ENCODE results near the gene SCO2.

SCO2 gene

DNA sequence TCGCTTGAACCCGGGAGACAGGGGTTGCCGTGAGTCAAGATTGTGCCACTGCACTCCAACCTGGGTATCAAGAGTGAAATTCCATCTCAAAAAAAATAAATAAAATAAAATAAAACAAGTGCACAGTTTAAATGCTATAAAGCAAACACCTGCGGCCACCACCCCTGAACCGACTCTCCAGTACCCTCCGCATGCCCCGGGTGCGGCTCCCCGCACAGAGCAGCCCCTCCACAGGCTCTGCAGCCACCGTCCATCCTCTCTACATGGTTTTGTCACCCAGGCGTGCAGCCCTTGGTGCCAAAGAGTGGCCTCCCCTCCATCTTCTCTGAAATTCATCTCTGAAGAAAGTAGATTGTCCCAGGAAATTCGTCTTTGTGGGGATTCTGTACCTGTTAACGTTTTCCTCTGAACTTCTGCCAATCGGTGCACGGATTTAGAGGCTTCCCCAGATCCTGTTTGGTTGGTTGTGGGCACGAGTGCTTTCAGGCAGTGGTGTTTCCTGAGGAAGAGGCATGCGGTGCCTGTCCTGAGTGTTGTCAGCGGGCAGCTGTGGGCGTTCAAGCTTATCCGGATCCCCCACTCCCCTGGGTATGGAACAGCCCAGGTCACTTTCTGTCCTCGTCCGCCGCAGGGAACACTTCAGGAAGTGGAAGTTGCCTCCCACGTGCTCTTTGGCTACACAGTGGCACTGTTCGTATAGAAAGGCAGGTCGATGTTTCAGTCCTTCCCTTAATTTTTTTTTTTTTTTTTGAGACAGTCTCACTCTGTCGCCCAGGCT, 34.7 kb downstream of the SCO2 start:
- DNase-seq = no peak

DNA sequence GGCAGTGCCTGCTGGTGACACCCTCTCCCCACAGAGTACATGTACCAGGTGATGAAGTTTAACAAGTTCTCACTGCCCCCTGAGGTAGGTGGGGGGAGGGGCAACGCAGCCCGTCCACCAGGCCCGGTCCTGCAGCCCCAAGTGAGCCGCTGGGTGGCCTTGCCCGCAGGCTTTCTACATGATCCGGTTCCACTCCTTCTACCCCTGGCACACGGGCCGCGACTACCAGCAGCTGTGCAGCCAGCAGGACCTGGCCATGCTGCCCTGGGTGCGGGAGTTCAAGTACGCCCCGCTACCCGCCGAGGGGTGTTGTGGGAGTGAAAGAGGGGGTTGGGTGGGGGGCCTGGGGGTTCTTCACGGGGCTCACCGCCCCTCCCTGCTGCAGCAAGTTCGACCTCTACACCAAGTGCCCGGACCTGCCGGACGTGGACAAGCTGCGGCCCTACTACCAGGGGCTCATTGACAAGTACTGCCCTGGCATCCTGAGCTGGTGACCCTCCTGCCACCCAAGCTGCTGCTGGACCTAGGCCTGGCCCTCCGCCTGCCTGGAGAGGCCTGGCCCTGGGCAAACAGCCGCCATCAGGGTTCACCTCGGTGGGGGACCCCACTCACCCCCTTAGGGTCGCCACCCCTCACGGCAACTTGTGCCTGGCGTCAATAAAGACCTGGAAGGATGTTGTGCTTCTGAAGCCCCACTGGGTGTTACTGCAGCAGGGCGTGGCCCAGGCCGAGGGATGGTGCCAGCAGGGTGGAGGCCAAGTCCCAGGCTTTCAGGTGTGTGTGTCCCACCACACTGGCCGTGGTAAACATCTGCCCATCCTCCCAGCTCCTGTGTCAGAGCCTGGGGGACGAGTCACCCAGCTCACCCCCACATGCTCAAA, 35.8 kb downstream of the SCO2 start:
- no peak for DNase-seq

DNA sequence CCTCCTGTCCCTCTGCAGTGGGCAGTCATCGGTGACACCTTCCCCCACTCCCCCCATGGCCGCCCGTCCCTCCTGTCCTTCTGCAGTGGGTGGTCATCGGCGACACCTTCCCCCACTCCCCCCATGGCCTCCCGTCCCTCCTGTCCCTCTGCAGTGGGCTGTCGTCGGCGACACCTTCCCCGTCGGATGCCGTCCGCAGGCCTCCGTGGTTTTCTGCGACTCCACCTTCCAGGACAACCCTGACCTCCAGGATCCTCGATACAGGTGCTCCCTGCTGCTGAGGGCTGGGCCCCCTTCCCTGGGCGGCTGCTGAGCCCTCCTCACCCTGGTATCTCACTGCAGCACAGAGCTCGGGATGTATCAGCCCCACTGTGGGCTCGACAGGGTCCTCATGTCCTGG, 36.5 kb downstream of the SCO2 start:
- DNase-seq = no peak

DNA sequence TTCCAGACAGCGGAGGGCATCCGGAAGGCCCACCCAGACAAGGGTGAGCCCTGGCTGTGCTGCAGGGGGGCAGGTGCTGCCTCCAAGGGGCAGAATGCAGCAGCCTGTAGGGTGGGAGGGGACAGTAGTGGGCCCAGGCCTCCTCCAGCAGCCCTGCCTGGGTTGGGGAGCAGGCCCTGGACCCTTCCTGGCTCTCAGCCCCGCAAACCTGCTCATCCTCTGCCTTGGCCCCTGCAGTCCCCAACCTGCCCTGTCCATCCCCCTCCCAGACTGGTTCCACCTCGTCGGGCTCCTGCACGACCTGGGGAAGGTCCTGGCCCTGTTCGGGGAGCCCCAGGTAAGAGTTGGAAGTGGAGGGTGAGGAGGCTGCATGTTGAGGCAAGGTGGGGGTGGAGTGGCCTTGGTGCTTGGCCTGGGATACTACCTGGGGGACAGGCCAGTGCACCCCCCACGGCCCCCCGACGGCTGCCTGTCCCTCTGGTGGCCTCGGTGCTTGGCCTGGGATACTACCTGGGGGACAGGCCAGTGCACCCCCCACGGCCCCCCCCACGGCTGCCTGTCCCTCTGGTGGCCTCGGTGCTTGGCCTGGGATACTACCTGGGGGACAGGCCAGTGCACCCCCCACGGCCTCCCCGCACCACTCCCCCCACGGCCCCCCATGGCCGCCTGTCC, 37.3 kb downstream of the SCO2 start:
- DNase-seq = no peak

DNA sequence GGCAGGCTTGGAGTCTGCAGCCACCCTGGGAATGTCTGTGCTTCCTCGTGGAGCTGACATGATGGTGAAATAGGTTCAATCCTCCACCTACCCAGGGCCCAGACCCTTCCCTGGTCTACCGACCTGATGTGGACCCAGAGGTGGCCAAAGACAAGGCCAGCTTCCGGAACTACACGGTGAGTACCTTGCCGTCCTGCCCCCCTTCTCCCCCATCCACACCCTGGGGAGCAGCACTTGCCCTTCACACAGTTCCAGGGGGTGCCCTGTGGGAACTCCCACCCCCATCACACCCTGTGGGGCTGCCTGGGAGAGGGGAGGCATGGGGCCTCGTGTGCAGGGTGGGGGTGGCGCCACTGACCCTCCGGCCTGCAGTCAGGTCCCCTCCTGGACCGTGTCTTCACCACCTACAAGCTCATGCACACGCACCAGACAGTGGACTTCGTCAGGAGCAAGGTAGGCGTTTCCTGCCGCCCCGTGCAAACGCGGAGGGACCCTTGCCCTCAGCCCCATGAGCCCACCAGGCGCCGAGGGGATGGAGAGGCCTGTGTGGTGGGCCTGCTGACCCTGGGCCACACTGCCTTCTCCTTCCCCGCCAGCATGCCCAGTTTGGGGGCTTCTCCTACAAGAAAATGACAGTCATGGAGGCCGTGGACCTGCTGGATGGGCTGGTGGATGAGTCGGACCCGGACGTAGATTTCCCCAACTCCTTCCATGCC, 38.0 kb downstream of the SCO2 start:
- no peak for DNase-seq

DNA sequence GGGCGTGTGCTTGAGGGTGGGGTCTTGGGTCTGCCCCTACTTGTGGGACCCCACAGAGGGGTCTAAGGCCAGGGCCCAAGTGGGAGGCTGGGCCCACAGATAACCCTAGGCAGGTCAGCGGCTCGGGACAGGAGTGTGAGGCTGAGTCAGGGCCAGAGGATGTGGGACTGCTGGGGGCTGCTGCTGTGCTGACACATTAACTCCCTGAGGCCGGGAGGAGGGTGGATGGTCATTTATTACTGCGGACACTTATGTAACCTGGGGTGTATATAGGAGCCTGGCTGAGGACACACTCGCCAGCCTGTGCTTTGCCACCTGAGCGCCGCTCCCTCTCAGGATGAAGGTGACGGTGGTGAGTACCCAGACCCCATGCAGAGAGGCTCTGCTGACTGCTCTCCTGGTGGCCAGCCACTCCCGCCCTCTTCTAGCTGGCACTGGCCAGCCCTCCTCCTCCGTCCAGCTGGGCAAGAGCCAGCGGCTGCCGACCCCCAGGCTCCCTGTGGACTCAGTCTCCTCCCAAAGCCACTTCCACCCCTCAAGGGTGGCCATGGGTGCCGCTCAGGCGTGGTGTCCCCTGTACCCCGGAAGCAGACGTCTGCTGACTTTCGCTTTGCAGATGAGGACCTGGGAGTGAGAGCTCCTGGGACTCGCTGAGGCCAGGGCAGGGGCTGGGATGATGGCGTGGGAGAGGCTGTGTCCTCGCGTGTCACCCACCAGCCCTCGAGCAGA, 38.7 kb downstream of the SCO2 start, which contains the start of gene MIOX:
Gene MIOX, plus strand, starts transcription at position 299 of the 729 bp plus-strand sequence. Its CDS starts 39 bp downstream, at position 338.
- DNase-seq = no peak

DNA sequence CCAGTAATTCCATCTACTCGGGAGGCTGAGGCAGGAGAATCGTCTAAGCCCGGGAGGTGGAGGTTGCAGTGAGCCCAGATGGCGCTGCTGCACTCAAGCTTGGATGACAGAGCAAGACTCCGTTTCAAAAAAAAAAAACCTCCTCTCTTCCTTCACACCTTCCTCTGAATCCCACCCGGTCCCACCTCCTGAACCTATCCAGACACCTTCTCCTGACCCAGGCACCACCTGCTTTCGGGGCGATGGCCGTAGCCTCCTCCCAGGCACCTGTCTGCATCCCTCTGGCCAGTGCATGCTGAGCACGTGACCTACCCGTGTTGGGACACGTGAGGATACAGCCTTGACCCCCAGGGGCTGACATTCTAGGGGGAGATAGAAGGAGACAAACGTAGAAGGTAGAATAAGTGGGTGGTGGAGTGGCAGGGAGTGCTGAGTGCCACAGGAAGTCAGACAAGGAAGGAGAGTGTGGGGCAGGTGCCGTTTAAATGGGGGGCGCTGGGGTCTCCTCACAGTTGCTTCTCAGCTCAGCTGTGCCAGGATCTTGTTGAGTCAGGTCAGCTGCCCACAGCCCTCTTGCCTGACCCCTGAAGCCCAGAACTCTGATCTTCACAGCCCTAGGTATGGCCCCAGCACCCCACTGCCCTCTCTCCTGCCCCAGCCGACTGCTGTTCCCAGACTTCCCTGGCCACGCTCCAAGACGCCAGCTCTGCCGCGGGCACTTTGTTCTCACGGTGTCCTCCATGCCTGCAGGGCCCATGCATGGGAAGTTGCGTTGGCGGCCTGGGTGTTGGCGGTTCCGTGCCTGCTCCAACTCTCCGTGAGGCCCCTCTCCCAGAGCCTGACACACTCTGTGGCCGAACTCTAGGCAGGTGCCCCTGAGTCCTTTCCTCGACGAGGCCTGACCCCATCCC, 39.9 kb downstream of the SCO2 start:
- no peak for DNase-seq

DNA sequence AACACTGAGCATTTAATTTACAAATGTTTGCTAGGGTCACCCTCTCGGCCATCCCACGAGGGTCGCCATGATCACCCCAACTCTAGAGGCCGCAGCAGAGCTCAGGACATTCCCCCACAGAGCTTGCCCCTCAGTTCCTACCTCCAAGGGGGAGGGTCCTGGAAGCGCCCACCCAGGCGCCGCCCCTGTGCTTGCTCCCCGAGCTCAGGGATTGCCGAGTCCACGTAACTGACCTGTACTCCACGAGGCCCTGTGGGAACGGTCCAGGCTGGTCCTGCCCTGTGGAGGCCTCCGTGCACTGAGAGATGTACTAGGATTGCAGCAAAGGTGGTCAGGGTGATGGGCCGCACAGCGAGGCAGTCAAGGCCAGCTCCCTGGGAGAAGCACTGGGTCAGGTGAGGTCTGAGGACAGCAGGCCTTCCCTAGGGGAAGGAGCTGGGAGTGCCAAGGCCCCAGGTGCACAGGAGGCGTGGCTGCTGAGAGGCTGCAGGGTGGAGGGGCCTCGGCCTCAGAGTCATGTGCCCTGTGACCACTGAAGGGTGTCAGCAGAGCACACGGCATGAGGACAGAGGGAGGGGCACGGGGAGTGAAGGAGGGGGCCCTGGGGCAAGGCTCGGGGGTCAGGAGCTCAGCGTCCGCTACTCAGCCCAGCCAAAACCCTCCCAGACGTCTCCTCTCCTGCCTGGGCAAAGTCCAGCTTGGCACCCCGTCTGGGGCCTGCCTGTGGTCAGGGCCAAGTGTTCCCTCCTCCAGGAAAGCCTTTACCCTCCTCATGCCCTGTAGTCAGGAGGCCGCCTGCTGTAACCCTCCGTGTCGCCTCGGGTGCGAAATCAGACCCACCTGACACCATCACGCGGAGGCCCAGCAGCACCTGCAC, 41.2 kb downstream of the SCO2 start:
- no peak for DNase-seq

DNA sequence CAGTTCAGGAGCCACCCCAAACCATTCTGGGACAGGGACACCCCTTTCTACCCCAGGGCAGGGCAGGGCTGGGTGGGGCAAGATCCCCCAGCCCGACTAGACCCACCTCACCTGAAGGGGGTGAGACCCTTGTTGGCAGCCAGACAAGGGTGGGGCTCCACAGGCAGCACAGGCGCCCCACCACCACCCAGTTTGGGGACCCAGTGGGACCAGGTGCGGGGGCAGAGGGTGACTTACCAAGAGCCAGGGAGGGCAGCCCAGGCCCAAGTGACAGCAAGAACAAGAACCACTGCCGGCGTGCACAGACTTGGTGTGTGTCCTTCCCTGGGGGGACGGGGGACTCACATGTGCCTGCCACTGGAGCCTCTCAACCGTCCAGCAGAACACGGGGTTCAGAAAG, 41.8 kb downstream of the SCO2 start:
- DNase-seq = no peak

DNA sequence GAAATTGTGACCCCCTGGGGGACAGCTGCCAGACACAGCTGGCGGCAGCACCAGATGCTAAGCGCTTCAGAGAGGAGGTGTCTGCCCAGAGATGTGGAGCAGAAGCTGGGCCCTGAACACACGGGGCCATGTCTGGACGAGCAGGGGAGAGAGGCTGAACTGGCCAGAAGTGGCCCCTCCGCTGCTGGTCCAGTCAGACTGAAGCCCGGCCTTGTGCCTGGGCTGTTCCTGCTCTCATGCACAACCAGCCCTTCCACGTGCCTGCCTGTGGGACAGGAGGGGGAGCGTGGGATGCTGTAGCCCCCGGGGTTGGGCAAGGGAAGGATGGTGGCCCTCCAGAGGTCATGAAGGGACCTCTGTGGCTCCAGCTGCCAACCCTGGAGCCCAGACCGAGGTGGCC, 42.3 kb downstream of the SCO2 start:
- no peak for DNase-seq

DNA sequence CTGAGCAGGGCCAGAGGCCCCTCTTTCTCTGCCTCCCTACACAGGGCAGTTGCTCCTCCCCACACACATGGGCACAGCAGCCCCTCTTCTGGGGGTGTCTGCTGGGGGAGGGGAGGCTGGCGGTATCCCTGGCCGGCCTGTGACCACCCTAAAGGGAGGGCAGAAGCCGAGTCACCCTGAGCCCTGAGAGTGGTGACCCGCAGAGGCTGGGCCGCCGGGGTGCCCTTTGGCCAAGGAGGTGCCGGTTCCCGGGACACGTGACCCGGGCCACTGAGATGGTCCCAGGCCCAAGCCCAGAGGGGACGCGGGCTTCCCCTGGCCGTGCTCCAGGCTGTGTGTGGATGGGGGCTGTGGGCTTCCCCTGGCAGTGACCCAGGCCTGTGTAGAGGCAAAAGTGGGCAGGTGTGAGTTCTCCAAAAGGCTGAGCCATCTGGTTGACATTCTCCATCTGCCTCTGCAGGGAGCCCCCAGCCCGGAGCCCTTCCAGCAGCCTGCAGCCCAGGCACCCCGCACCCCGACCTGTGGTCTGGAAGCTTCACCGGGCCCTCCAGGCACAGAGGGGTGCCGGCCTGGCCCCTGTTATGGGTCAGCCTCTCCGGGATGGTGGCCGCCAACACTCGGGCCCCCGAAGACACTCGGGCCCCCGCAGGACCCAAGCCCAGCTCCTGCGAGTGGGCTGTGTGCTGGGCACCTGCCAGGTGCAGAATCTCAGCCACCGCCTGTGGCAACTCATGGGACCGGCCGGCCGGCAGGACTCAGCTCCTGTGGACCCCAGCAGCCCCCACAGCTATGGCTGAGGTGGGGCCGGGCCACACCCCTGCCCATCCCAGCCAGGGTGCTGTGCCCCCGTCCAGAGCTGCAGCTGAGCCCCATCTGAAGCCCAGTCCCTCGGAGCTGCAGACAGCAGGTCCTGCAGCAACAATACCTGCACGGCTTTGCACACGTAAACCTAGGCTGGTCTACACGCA, 43.0 kb downstream of the SCO2 start:
- no peak for DNase-seq

DNA sequence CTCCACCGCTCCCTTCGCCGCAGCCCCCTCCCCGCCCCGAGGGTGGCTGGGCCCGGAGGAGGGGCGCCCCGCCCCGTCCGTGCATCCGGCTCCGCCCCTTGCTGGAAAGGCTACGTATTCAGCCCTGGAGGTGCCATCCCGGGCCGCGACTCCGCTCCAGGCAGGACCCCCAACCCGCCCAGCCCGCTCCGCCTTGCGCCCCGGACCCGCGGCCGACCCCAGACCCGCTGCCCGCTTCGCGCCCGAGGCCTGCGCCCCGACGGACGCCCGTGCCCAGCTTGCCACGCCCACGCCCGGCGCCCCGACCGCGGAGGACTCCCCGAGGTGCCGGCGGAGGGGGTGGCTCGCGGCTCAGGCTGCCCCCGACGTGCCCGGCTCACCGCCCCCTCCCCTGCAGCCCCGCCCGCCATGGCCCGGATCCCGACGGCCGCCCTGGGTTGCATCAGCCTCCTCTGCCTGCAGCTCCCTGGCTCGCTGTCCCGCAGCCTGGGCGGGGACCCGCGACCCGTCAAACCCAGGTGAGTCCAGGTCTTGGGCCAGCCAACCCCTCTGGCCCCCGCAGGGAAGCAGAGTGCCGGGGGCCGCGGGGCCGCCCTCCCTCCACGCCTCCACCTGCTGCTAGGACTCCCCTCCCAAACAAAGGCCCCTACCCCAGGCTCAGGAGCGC, 43.8 kb downstream of the SCO2 start, which contains the start of gene ADM2:
Gene ADM2, plus strand, starts transcription at position 104 of the 667 bp plus-strand sequence. Its CDS starts 305 bp downstream, at position 409.
- peak; percentile 59 to 75 for DNase-seq

DNA sequence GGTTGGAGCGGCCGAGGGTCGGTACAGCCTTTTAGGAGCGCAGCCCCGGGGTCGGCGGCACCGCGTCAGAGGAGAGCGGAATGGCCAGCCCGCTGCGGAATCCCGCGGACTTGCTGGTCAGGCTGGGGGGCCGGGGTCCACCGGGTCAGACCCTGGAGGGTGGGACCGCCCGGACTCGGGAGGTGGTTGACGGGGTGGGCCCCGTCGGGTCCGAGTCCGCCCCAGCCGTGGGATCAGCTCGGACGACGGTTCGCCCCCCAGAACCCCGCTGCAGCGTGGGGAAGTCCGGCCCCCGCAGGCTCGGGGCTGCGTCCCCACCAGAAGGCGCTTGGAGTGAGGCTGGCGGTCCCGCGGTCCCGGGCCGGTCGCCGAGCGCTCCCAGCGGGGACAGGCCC, 44.4 kb downstream of the SCO2 start:
- DNase-seq = no peak

DNA sequence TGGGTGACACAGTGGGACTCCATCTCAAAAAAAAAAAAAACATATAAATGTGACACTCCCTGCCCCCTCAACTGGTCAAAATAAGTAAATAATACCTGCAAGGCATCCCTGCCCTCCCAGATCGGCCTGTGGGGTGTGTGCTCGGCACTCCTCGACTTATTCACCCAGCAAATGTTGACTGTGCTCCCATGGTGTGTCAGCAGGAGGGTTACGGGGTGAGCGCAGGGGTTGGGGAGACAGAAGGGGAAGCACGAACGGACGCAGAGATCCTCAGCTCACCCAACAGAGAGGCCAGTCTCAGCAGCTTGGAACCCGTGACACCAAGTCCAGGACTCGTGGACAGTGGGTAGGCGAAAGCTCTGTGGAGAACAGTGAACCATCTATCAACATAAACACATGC, 45.7 kb downstream of the SCO2 start:
- DNase-seq = no peak

DNA sequence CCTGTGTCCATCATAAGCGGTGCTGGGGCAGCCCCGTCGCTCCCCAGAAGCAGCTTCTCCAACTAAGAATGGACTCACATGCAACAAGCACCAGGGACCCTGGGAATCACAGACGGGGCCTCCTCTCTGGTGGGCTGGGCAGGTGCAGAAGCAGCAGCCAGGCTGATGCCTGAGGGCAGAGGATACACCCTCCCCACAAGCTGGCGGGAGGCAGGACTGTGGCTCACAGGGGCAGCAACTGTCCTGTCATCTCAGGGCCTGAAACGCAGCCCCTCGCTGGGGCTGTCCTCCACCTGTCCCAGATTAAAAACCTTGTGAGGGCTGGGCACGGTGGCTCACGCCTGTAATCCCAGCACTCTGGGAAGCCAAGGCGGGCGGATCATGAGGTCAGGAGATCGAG, 47.5 kb downstream of the SCO2 start:
- DNase-seq = no peak

DNA sequence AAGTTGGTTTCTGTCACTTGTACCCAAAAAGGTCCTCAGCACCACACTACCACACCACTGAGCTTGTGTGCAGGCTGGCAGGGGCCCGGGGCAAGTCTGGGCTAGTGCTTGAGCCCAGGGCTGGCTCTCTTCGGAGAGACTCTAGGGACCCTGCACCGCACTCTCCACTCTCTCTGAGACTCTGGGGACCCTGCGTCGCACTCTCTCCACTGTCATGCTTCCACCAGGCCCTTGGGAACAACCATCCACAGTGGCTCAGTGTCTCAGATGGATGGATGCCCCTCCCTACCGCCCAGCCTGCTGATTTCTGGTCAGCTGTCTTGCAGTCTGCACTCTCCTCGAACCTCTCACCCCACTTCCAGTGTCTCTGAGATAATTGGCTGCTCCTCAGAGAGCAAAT, 48.5 kb downstream of the SCO2 start:
- no peak for DNase-seq

DNA sequence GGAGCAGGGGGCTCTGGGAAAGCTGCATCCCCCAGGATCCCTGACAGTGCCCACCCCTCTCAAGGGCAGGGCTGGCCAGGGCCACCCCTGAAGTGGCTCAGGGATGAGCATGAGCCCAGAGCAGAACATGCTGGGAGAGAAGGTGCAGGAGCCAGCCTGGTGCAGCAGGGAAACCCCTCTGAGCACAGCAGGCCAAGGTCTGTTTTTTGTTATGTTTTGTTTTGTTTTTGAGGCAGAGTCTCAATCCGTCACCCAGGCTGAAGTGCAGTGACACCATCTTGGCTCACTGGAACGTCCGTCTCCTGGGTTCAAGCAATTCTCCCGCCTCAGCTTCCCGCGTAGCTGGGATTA, 49.8 kb downstream of the SCO2 start:
- no peak for DNase-seq

Measured in CD4-positive, alpha-beta T cell treated with Interleukin-1 beta for 1 hour (primary cell).